KMS-11 (cell line): Measurements from ENCODE around the gene ACADSB.

Experiments
- H2AFZ ChIP-seq: fragments of 200-600 bp; sonication (generic); 2 replicates; pipeline ENCODE4 v1.6.1; 2016; ENCODE audit warnings: antibody characterized with exemption, mixed run types, low read depth
- H3K27ac ChIP-seq: fragments of 200-600 bp; sonication (generic); 2 replicates; pipeline ENCODE4 v1.6.1; 2016; ENCODE audit warnings: mild to moderate bottlenecking, mixed run types
- H3K27me3 ChIP-seq: fragments of 200-600 bp; sonication (generic); 2 replicates; pipeline ENCODE4 v1.6.1; 2017; ENCODE audit warnings: mild to moderate bottlenecking, low read depth, mixed run types, moderate library complexity; ENCODE audit not compliant: insufficient read depth
- H3K36me3 ChIP-seq: fragments of 200-600 bp; sonication (generic); 2 replicates; pipeline ENCODE4 v1.6.1; 2017; ENCODE audit warnings: mild to moderate bottlenecking, mixed run types; ENCODE audit not compliant: insufficient read depth
- H3K4me1 ChIP-seq: fragments of 200-600 bp; sonication (generic); 2 replicates; pipeline ENCODE4 v1.6.1; 2016; ENCODE audit warnings: mild to moderate bottlenecking, low read depth, mixed run types; ENCODE audit not compliant: poor library complexity, severe bottlenecking
- H3K4me2 ChIP-seq: fragments of 200-600 bp; sonication (generic); 2 replicates; pipeline ENCODE4 v1.7.0; 2016; ENCODE audit warnings: mild to moderate bottlenecking, mixed run types
- H3K4me3 ChIP-seq: fragments of 200-600 bp; sonication (generic); IDR thresholded peaks from 2 replicates; pipeline ENCODE4 v1.6.1; 2017; ENCODE audit warnings: low read depth, low read length, mixed read lengths; ENCODE audit not compliant: insufficient read depth
- H3K79me2 ChIP-seq: fragments of 200-600 bp; sonication (generic); 2 replicates; pipeline ENCODE4 v1.6.1; 2016; ENCODE audit warnings: low read depth, mixed run types; ENCODE audit not compliant: insufficient read depth
- H3K9ac ChIP-seq: fragments of 200-600 bp; sonication (generic); 2 replicates; pipeline ENCODE4 v1.6.1; 2016; ENCODE audit warnings: mild to moderate bottlenecking, mixed run types
- H4K20me1 ChIP-seq: fragments of 200-600 bp; sonication (generic); 2 replicates; pipeline ENCODE4 v1.6.1; 2016; ENCODE audit warnings: mild to moderate bottlenecking, mixed run types; ENCODE audit not compliant: insufficient read depth
- TF ChIP-seq, protein P1 (sequence below): fragments of 200-600 bp; sonication (generic); conservative IDR thresholded peaks from 2 replicates; pipeline ENCODE4 v1.6.1; 2017; ENCODE audit warnings: low read depth, mild to moderate bottlenecking, antibody characterized with exemption, low read length, moderate library complexity, mixed read lengths

ACADSB gene

DNA sequence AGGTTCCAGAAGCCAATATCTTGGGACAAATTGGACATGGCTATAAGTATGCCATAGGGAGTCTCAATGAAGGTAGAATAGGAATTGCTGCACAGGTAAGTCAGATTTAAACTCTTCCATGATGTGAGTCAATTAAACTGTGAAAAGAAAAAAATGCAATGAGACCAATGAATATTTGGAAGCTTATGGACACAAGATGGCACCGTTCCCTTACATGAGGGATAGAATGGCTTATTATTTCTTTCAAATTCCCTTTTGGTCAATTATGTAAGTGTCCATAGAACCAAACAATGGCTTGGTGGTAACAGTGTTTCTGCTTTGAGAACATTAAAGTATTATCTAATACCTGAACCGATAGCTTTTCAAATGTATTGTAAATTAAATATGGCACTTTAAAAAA lies 35.6 kb downstream of the ACADSB start:
- TF ChIP-seq, protein P1, sequence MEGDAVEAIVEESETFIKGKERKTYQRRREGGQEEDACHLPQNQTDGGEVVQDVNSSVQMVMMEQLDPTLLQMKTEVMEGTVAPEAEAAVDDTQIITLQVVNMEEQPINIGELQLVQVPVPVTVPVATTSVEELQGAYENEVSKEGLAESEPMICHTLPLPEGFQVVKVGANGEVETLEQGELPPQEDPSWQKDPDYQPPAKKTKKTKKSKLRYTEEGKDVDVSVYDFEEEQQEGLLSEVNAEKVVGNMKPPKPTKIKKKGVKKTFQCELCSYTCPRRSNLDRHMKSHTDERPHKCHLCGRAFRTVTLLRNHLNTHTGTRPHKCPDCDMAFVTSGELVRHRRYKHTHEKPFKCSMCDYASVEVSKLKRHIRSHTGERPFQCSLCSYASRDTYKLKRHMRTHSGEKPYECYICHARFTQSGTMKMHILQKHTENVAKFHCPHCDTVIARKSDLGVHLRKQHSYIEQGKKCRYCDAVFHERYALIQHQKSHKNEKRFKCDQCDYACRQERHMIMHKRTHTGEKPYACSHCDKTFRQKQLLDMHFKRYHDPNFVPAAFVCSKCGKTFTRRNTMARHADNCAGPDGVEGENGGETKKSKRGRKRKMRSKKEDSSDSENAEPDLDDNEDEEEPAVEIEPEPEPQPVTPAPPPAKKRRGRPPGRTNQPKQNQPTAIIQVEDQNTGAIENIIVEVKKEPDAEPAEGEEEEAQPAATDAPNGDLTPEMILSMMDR = peak; percentile 37; the same call in 1 of the 2 replicates

DNA sequence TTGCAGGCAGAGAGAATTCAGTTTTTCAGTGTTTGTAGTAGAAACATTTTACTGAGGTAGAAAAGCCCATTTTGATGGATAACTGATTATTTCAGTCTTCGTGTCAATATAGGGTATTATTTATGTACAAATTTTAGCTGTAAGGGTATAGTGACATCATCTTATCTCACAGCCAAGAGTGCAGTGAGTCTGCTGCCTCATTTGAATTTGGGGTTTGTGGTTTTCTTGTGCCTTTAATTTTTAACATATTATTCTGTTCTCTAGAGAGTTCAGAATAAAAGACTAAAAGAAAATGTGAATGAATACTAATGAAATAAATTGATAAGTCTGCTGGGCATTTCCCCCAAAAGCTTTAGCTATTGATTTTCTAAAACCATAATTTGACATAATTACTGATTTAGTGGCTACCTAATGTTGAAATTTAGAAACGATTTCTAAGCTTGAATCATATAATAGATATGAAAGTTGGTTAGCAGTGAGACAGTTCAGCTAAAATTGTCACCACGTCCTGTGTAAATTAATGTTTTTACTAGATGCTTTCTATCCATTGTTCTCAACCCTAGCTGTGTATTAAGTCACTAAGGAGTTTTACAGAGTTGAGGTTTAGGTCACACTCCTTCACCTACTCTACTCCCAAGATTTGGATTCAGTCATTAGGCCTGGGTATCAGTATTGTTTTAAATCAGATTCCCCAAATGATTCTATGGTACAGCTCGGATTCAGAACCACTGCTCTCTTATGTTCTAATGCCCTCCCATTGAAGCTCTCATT lies 37.3 kb downstream of the ACADSB start:
- Histone ChIP-seq H3K79me2 (no peaks in the 10 kb centered on the region), H3K9ac (no peak overlapping the region), H3K27ac (no peak overlapping the region), H3K4me2 (no peak overlapping the region), H3K4me1 (peaks cover 13% of the 10 kb centered on the region), H4K20me1 (no peaks in the 10 kb centered on the region), H3K27me3 (no peaks in the 10 kb centered on the region), H2AFZ (no peak overlapping the region), H3K36me3 (no peaks in the 10 kb centered on the region), H3K4me3 (no peak overlapping the region)
- TF ChIP-seq, protein P1 = no peak

More for the DNA sequence above, 35.6 kb downstream of the ACADSB start:
- no peak overlapping the region for H3K4me3 ChIP-seq
- no peaks in the 10 kb centered on the region for H3K27me3 ChIP-seq
- no peaks in the 10 kb centered on the region for H3K79me2 ChIP-seq
- H3K4me2 ChIP-seq = no peak overlapping the region
- no peaks in the 10 kb centered on the region for H3K36me3 ChIP-seq
- peaks cover 19% of the 10 kb centered on the region for H3K4me1 ChIP-seq
- H3K9ac ChIP-seq = no peak overlapping the region
- H2AFZ ChIP-seq = no peak overlapping the region
- no peaks in the 10 kb centered on the region for H4K20me1 ChIP-seq
- H3K27ac ChIP-seq = no peak overlapping the region

DNA sequence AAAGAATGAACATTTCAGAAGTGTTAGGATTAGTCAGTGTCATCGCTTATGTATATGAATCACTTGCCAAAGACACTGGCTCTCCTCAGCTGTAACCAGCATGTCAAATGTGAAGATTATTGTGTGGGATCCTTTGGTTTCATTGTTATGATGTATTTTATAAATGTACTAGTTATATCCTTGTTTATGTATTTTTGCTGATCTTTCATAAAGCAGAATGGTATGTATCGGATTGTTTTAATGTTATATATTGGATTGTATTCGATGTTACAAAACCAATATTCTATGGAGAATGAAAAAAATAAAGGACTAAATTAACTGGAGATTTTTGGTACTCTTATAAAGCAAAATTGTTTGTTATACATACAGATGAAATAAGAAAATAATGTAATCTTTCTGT lies 49.2 kb downstream of the ACADSB start:
- no peaks in the 10 kb centered on the region for H3K27me3 ChIP-seq
- H3K4me3 ChIP-seq = no peak overlapping the region
- H3K79me2 ChIP-seq = no peaks in the 10 kb centered on the region
- H3K9ac ChIP-seq = no peak overlapping the region
- no peaks in the 10 kb centered on the region for H3K4me1 ChIP-seq
- H2AFZ ChIP-seq = no peak overlapping the region
- H3K27ac ChIP-seq = no peak overlapping the region
- TF ChIP-seq, protein P1 = no peak
- no peak overlapping the region for H3K4me2 ChIP-seq
- no peaks in the 10 kb centered on the region for H4K20me1 ChIP-seq
- no peaks in the 10 kb centered on the region for H3K36me3 ChIP-seq

DNA sequence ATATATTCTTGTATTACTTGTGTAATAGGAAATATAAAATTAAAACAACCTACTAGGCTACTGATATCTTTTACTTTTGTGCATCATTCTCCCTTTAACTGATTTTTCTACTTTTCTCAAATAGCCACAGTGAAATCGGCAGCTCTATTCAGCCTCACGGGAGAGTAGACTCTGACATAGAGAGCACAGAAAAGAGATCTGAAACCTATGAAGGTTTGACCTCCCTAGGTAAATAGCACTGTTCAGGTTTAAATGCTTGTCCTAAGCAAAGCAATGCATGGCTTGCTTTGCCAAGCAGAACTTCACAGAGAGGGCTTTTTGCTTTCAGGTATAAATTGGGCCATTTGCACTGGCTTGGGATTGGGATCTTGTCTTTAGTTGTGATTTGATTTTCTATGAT lies 53.1 kb downstream of the ACADSB start:
- TF ChIP-seq, protein P1 = no peak
- Histone ChIP-seq H3K4me1 (no peaks in the 10 kb centered on the region), H3K27me3 (no peaks in the 10 kb centered on the region), H4K20me1 (no peaks in the 10 kb centered on the region), H2AFZ (no peak overlapping the region), H3K79me2 (no peaks in the 10 kb centered on the region), H3K36me3 (no peaks in the 10 kb centered on the region), H3K9ac (no peak overlapping the region), H3K4me2 (no peak overlapping the region), H3K27ac (no peak overlapping the region), H3K4me3 (no peak overlapping the region)
